ENCODE data around the gene MLH1. TPM values are rescaled to one million over a fixed set of nuclear protein-coding genes. Genes with fewer than 3 reads are reported as not detected.
"Not testable (repeated sequence)": the region's sequence is repeated elsewhere in the genome, so short reads cannot be mapped to it uniquely, and the experiment has no call there.

MLH1 gene
- total RNA-seq, 1 donor from 2014 or later: 50.2 TPM

- no peak for DNase-seq (ENCODE audit: low read depth)
- H3K4me3 ChIP-seq (ENCODE audit: low read depth, low read length): no peak overlapping the region
- TF ChIP-seq CTCF (conservative IDR thresholded peaks at IDR 0.05; ENCODE audit: low read depth, low read length): no peak
Observed at GRCh38 chr3:37050282-37050681, 57.0 kb downstream of the MLH1 start.

- TF ChIP-seq CTCF (conservative IDR thresholded peaks at IDR 0.05; ENCODE audit: low read depth, low read length): no peak
- DNase-seq (ENCODE audit: low read depth): no peak
Observed at GRCh38 chr3:37052860-37053259, 59.5 kb downstream of the MLH1 start.

GRCh38 chr3:37053337-37053736 is 60.0 kb downstream of the MLH1 start:
- no peak for TF ChIP-seq CTCF (conservative IDR thresholded peaks at IDR 0.05; ENCODE audit: low read depth, low read length)
- no peak for DNase-seq (ENCODE audit: low read depth)
- H3K4me3 ChIP-seq (ENCODE audit: low read depth, low read length): no peak overlapping the region

More at GRCh38 chr3:37052860-37053259, 59.5 kb downstream of the MLH1 start:
- no peak overlapping the region for H3K4me3 ChIP-seq (ENCODE audit: low read depth, low read length)

GRCh38 chr3:37053753-37054152 is 60.4 kb downstream of the MLH1 start:
- H3K4me3 ChIP-seq (ENCODE audit: low read depth, low read length): no peak overlapping the region
- DNase-seq (ENCODE audit: low read depth): no peak

GRCh38 chr3:37054370-37054769 is 61.1 kb downstream of the MLH1 start:
- TF ChIP-seq CTCF (conservative IDR thresholded peaks at IDR 0.05; ENCODE audit: low read depth, low read length): no peak
- no peak overlapping the region for H3K4me3 ChIP-seq (ENCODE audit: low read depth, low read length)
- no peak for DNase-seq (ENCODE audit: low read depth)

More at GRCh38 chr3:37053753-37054152, 60.4 kb downstream of the MLH1 start:
- TF ChIP-seq CTCF (conservative IDR thresholded peaks at IDR 0.05; ENCODE audit: low read depth, low read length): no peak

GRCh38 chr3:37055077-37055476 is 61.8 kb downstream of the MLH1 start:
- not testable (repeated sequence) for H3K4me3 ChIP-seq (ENCODE audit: low read depth, low read length); DNase-seq (ENCODE audit: low read depth)

GRCh38 chr3:37056826-37057225 is 63.5 kb downstream of the MLH1 start:
- H3K4me3 ChIP-seq (ENCODE audit: low read depth, low read length): no peak overlapping the region
- no peak for TF ChIP-seq CTCF (conservative IDR thresholded peaks at IDR 0.05; ENCODE audit: low read depth, low read length)
- DNase-seq (ENCODE audit: low read depth): no peak
